Measurements from ENCODE around the gene SLC16A7.

SLC16A7 gene

DNA sequence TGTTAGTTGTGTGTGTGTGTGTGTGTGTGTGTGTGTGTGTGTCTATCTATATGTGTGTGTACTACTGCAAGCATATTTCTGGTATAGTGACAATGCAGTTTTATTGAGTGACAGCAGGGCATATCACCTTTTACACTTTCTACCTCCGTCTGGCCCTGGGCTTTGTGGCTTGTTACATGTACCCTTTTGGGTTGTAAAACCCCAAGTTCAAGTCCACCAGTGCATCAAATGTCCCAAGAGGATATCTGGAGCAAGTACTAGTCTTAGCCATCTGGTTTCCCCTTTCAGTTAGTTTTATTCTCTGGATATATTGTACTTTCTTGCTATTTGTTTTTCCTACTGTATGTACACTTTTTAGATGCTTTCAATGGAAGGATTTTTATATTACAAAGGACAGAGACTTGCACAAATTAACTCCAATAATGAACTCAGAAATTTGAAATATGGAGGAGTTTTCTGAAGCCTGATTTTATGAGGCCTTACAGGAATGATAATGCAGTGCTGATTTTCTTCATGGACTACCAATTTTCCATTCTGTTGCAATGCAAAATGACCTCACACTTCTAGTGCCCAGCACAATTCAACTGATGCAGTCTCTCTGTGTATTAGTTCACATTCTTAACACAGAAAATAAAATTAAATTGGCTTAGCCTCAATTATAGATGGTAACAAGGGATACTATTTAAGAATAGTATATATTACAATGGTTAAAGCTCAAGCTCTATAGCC is 29.1 kb downstream of the SLC16A7 start:
- no peak for DNase-seq

DNA sequence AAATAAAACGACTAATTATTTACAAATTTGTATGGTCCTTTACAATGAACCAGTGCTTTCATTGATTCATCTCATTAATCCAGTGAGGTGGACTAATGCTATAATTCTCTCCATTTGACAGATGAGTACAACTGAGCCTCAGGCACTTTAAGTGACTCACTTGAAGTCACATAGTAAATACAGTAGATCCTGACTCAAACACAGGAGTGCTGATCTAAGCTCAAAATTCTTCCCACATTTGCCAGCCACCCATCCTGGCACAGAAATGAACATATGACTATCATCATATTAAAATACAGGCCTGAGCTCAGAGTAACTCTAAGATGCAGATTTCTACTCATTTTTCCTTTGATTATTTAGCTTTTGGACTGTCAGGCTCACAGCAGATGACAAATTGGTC is 30.6 kb downstream of the SLC16A7 start:
- DNase-seq, result no peak

DNA sequence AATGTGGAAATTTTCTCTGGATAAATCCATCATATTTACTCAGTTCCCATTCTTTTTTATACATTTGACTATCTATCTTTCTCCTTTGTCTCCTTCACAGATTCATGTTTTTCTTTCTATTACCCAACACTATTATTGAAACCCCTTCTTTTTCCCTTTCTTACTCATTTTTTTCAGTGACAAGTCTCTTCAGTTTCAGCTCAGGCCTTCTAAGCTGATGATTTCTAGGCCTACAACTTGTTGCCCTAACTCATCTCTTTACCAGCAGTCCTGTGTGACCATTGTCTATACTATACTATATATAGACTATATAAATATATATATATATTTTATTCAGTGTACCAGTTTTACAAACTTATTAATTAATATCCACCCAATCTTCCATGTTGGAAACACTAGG is 31.8 kb downstream of the SLC16A7 start:
- DNase-seq, result no peak

DNA sequence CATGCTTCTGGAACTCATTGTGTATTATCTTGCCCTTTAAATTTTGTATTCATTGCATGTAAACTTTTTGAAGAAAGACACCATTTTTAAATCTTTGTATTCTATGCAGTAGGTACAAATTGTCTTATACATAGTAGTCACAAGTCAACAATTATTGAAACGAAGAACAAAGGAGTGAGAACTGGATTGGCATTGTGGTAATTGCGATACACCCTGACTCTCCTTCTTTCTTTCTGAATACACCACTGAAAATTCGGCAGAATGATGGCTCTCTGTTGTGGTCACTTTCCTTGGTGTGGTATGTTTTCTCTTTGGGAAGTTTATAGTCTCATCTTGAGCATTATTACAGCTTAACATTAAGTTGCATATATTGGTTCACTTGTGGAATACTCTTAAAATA is 34.1 kb downstream of the SLC16A7 start:
- DNase-seq, result no peak

DNA sequence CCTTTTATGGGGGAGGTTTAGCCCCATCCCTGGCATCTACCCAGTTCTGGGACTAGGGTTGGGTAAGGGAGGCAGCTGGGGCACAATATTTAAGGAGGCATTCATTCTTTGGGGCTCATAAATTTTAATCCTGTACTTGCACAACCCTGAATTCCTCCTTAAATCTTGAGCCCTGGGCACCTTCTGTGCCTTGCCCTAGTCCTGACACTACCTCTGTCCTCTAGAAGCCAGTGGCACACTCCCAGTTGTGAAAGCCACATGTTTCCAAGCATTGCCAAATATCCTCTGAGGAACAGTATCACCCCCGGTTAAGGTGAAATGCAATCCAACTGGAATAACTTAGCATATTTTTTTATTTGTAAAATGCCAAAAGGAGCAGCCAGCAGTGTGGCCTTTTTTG is 36.6 kb downstream of the SLC16A7 start:
- no peak for DNase-seq

DNA sequence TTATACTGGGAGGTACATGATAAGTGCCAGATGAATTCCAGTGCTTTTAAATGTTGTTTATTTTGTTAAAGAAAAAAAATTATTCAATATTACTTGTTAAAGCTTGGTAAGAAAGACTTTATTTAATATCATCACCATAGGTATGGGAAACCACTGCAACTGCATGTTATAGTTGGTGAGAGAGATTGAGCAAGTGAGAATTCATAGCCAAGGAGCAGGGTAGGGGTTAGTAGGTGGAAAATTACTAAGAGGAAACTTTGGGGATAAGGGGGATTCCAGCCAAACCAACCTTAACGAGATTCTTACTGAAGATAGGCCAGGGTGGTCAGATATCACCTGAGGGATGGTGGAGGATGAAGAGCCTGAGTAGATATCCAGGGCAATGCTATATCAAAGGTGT is 38.4 kb downstream of the SLC16A7 start:
- DNase-seq, result no peak

DNA sequence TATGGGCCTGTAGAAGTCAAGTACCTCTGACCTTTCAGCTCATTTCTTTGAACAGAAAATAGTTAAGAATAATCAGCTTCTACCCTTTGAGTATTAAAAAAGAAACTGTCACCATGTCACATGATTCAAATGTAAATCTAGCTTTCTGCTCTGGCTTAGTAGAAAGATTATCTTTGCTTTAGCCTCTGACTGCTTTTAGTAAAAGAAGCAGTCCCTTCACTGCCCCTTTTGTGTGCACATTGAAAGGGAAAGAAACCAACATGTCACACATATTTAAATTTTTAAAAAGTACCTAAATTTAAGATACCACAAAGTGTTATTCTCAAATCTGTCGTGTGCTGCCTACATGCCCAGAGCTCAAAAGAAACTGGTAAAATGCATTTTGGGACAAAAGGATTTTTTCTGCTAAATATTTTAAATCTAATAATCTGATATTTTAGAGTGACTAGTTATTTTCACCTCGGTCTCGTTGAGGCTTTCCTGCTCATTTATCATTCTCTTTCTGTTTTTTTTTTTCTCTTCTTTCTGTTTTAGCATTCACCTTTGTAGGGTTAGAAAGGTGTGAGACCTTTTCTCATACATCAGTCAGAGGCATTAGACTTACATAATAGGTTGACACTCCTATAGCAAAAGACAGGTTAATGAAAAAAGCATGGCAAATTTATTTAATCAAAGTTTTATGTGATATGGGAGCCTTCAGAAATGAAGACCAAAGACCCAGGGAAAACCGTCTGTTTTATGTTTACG is 41.3 kb downstream of the SLC16A7 start:
- DNase-seq, result no peak

DNA sequence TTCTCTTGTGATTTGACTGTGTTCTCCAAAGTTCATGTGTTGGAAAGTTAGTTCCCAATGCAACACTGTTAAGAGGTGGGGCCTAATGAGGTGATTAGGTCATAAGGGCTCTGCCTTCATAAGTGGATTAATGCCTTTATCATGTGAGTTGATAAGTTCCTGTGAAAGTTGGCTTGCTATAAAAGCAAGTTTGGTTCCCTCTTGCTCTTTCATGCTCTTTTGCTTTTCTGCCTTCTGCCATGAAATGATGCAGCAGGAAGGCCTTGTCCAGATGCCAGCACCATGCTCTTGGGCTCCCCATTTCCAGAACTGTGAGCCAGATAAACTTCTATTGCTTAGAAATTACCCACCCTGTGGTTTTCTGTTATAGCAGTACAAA is 41.9 kb downstream of the SLC16A7 start:
- DNase-seq, result no peak

DNA sequence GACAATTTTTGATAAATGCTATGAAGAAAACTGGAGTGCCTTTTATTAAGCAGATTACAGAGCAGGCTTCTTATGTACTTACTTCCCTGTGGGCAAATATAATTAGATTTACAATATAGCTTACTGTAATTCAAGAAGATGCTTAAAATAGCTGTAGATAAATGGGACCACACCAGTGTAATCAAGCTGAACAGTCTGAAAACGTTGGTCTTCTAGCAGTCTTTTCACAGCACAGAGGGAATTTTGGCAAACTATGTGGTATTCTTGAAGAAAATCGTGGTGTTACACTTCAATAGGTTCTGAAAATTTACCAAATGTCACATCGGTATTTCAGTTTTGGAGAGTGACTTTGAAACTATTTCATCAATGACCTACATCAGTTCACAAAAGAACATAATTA is 47.7 kb downstream of the SLC16A7 start:
- DNase-seq, result no peak

DNA sequence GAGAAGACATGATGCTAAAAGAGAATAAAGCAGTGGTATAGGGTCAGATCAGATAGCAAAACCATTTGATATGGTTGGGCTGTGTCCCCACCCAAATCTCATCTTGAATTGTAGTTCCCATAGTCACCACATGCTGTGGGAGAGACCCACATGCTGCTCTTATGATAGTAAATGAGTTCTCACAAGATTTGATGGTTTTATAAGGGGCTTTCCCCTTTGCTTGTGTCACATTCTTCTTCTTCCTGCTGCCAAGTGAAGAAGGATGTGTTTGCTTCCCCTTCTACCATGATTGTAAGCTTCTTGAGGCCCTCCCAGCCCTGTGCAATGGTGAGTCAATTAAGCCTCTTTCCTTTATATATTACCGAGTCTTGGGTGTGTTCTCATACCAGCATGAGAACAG is 49.4 kb downstream of the SLC16A7 start:
- no peak for DNase-seq

DNA sequence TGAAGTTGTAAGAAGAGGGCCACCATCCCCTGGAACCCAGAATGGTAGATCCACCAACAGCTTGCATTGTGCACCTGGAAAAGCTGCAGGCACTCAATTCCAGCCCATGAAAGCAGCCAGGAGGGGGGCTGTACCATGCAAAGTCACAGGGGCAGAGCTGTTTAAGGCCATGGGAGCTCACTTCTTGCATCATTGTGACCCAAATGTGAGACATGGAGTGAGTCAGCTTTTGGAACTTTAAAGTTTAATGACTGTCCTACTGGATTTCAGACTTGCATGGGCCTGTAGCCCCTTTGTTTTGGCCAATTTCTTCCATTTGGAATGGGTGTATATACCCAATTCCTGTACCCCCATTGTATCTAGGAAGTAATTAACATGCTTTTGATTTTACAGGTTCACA is 50.8 kb downstream of the SLC16A7 start:
- no peak for DNase-seq

DNA sequence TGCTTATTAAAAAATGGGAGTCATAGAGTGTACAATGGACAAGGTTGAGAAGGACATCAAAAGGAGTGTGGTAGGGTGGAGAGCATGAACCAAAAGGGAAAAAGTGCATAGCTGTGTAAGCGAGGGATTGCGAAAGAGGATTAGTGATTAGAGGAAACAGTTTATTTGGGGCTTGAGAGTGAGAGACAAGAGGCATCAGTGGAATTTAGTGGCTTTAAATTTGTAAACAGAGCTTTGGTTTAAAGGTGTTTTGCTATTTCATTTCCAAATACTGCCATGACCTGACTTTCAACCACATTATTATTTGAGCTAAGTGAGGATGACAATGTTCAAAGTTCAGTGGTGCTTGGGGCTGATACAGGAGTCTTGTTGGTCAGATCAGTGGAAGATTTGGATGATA is 53.4 kb downstream of the SLC16A7 start:
- no peak for DNase-seq

DNA sequence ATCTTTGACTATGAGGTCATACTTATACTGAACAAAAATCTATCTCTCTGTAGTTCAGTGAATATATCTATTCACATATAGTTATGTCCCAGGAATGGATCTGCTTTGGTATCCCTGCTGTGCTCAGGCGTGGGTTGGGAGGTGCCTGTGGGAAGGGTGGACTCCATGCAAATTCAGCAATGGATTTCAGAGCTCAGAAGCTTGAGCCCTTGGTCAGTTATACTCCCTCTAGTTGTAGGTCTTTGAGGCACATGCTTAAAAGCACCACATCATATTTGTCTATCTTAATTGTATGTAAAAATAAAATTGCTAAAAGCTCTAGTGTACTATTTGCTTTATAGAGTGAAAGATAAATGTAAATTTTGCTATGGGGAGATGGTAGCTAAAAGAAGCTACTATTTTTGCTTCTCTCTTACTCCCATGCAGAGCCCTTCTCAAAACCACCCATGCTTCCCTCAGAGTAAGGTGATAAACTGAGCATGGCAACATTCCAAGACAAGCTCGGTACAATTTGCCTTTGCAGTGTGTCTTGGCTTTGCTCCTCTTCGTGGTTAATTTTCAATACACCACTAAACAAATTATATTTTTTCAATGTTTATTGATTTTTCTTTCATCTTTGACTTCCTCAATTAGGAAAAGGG is 54.9 kb downstream of the SLC16A7 start:
- DNase-seq, result no peak

DNA sequence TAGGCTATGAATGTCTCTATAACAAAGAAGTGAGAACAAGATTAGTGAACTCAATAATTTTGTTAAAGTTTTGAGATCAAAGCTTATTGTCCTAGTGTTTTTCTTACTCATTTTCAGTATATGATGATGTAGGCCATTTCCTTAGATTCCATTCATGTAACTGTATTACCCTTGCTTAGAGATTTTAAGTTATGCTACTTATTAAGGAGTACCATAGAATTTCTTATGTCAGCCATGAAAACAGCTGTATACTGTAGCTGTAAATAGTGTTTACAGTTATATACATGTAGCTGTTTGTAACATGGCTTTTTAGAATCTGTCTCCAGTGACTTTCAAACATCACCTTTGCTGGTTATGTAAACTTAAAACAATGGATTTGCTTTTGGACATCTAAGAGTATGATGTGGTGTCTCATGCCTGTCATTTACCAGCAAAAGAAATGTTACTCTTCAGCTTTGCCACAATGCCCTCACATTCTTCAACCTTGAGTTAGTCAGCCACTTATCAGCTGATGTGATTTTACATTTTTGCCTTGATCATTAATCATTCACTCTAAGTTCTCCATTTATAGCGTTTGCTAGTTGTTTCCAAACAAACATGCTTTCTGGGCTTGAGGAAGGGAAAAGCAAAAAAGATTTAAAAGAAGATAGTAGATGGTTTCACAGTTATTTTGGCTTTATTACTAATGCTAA is 55.5 kb downstream of the SLC16A7 start:
- DNase-seq, result no peak

DNA sequence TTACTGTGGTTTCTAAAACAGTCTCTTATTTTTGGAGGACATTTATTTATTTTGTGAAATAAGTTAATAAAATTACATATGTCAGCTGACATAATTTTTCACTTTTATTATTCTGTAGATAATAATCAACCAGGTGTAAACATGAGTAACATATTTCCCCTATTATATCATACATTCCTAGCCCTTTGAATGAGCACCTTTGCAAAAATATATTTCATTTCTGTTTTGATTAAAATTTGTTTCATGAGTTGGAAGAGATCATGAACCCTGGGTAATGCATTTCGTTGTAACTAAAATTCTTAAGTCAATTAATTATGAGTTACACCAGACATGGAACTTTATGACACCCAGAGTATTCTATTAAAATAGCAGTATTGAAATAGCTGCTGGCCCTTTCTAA is 56.3 kb downstream of the SLC16A7 start:
- no peak for DNase-seq

DNA sequence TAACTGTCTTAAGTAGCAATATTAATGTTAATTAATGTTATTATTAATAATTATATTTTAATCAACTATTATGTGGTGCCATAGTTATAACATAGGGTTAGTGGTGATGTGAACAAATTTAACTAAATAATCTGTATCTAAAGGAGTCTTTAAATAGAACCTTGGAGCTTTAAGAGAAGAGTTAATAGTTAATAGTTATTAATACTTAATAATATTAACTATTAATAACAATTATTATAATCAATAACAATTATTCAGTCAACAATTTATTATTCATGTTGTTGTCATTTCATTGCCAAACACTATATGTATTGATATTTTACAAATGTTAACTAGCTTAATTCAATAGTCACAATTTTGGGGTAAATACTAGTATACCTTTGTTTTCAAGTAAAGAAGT is 58.2 kb downstream of the SLC16A7 start:
- no peak for DNase-seq

DNA sequence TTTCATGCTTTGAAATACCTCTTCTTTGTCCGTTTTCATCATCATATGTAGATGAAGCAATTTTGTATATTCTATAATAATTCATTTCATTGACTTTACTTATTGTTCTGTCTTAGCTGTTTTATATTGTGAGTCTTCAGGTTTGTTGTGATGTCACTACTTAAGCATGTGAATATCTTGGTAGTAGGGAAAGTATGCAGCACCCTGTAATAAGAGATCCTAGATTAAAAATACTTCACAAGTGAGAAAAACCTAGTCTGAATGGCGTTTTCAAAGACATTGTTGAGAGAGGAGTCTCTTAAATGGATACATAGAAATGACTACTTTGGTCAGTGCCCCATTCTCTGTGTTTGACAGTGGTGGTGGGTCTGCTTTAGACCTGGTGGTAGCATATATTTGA is 61.4 kb downstream of the SLC16A7 start:
- DNase-seq, result no peak

DNA sequence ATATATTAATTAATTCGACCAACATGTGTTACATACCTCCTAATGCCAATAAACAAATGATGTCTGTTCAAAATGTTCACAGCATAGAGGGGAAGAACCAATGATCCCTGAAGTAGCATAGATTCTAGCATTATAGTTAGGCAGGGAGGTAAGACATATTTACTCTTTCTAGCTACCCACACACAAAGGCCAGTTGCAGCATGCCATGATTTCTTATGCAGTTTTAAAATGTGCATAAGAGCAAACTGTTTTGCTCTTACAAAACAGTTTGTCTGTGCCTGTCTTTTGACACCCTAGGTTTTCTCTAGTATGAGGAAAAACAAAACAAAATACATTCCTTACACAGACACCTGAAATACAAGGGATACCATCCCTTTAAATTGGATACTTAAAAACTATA is 61.9 kb downstream of the SLC16A7 start:
- no peak for DNase-seq

DNA sequence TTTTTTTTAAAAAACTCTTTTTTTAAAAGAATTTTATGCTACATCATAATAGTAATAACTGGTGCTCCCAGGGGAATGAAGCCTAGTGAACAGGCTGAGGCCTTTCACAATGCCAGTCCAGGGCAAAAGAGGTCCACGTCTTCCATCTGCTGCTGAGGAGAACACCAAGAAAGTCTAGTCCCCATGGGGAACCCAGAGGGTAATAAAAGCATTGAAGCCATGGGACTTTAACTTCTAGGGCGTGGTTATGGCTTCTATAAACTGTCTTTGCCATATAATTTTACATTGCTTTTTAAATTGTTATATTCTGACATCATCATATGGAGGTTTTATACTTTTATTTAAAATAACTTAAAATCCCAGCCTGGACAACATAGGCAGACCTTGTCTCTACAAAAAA is 64.3 kb downstream of the SLC16A7 start:
- DNase-seq, result no peak

DNA sequence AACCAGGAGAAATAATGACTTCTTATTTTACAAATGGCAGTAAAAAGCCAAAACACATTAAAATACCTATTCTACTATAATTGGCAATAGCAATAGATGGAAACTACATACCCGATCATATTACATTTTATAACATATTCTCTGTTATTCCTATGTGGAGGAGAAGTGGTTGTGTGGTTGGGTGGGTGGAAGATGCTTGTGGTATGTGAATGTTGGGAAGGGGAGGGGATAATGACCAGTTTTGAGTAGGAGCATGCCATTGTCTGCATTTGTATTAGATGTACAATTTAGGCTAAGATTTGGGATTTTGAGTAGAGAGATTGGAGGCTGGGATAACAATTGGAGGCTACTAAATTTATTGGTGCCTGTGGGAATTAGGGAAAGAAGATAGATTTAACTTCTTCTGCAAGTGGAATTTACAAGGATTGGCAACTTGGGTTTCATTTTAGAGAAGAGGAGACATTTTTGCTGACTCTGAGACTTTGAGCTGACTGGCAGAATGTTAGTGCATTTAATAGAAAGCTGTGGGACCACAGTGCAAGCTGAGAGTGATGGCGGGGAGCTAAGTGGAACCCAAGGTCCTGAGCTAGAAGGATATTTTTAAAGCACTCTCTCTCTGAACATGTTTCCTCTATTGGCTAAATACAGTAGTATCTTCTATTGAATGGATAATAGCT is 65.2 kb downstream of the SLC16A7 start:
- DNase-seq, result no peak

DNA sequence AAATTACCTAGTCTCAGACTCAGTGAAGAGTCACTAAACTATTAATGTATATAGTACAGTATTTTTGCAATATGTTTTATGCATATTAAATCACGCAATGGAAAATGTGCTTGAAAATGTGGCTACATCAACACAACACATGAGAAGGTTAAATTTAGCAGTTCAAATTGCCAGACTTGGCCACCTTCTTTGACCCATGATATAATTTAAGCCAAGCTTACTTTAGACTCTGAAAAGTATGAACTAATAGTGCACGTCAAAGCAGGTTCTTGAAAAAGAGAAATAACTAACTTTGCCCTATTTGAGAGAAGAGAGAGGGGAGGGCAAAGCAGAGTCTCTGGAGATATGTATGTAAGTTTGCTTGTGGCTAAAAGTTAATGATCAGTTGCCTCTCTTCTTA is 68.7 kb downstream of the SLC16A7 start:
- no peak for DNase-seq

DNA sequence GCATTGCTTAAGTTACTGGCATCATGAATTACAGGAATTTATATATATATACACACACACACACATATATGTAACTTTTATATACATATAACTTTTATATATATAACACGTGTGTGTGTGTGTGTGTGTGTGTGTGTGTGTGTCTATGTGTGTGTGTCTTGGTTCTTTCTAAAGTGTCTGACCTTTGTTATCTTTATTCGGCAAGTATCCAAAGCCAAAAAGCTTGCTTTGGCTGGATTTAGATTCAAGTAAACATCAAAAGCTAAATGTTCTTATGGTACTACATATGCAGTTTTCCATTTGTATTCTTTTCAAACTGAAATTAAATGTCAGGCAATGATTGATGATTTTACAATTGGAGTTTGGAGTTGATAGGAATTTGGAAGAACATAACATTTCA is 69.9 kb downstream of the SLC16A7 start:
- DNase-seq, result no peak

DNA sequence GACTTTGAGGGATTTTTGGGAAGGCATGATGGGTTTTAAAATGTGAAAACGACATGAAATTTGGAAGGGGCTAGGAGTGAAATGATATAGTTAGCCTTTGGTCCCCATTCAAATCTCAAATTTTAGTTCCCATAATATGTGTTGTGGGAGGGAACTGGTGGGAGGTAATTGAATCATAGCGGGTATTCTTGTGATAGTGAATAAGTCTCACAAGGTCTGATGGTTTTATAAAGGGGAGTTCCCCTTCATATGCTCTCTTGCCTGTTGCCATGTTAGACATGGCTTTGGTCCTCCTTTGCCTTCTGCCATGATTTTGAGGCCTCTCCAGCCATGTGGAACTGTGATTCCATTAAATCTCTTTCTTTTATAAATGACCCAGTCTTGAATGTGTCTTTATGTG is 72.8 kb downstream of the SLC16A7 start:
- DNase-seq, result no peak
